Measurements from ENCODE around the gene TRHDE.

Gene TRHDE

GRCh38 chr12:72602581-72602980 is 330.4 kb downstream of the TRHDE start:
- no peak overlapping the region for H2AFZ ChIP-seq (ENCODE audit: low read depth, low read length)
- H3K27ac ChIP-seq (ENCODE audit: low read length), result no peak overlapping the region
- H3K79me2 ChIP-seq (ENCODE audit: low read length), result no peaks in the 10 kb centered on the region
- no peak overlapping the region for H3K9ac ChIP-seq (ENCODE audit: low read length)
- no peaks in the 10 kb centered on the region for H3K36me3 ChIP-seq (replicated peaks; ENCODE audit: low read depth, low read length)
- H3K4me3 ChIP-seq (ENCODE audit: low read length), result no peak overlapping the region
- no peak overlapping the region for H3K4me2 ChIP-seq (ENCODE audit: low read length)
- TF ChIP-seq CTCF (IDR thresholded peaks at IDR 0.05; ENCODE audit: low read depth, low read length) (no peak), EZH2phosphoT487 (IDR thresholded peaks at IDR 0.05; ENCODE audit: low read depth) (no peak)
- no peaks in the 10 kb centered on the region for H4K20me1 ChIP-seq (ENCODE audit: insufficient read depth, low read length)
- H3K9me3 ChIP-seq (ENCODE audit: insufficient read depth, low read length), result no peaks in the 10 kb centered on the region
- H3K27me3 ChIP-seq (ENCODE audit: low read depth, low read length), result no peaks in the 10 kb centered on the region
- no peaks in the 10 kb centered on the region for H3K4me1 ChIP-seq (ENCODE audit: low read length)

- Histone ChIP-seq H3K27me3 (ENCODE audit: low read depth, low read length) (no peaks in the 10 kb centered on the region), H3K27ac (ENCODE audit: low read length) (no peak overlapping the region), H3K9ac (ENCODE audit: low read length) (no peak overlapping the region), H4K20me1 (ENCODE audit: insufficient read depth, low read length) (no peaks in the 10 kb centered on the region), H3K4me2 (ENCODE audit: low read length) (no peak overlapping the region), H3K4me3 (ENCODE audit: low read length) (no peak overlapping the region), H3K4me1 (ENCODE audit: low read length) (no peaks in the 10 kb centered on the region), H3K9me3 (ENCODE audit: insufficient read depth, low read length) (no peaks in the 10 kb centered on the region), H3K36me3 (replicated peaks; ENCODE audit: low read depth, low read length) (no peaks in the 10 kb centered on the region), H3K79me2 (ENCODE audit: low read length) (no peaks in the 10 kb centered on the region), H2AFZ (ENCODE audit: low read depth, low read length) (no peak overlapping the region)
- TF ChIP-seq EZH2phosphoT487 (IDR thresholded peaks at IDR 0.05; ENCODE audit: low read depth), result no peak
These were observed 333.8 kb downstream of the TRHDE start for GRCh38 chr12:72605975-72606374.

GRCh38 chr12:72610342-72610741 is 338.2 kb downstream of the TRHDE start:
- no peak overlapping the region for H2AFZ ChIP-seq (ENCODE audit: low read depth, low read length)
- no peaks in the 10 kb centered on the region for H3K27me3 ChIP-seq (ENCODE audit: low read depth, low read length)
- no peak overlapping the region for H3K27ac ChIP-seq (ENCODE audit: low read length)
- H3K36me3 ChIP-seq (replicated peaks; ENCODE audit: low read depth, low read length), result no peaks in the 10 kb centered on the region
- H3K4me1 ChIP-seq (ENCODE audit: low read length), result no peaks in the 10 kb centered on the region
- H3K4me3 ChIP-seq (ENCODE audit: low read length), result no peak overlapping the region
- no peak overlapping the region for H3K4me2 ChIP-seq (ENCODE audit: low read length)
- H3K9ac ChIP-seq (ENCODE audit: low read length), result no peak overlapping the region
- H3K9me3 ChIP-seq (ENCODE audit: insufficient read depth, low read length), result no peaks in the 10 kb centered on the region
- TF ChIP-seq CTCF (IDR thresholded peaks at IDR 0.05; ENCODE audit: low read depth, low read length) (no peak), EZH2phosphoT487 (IDR thresholded peaks at IDR 0.05; ENCODE audit: low read depth) (no peak)
- no peaks in the 10 kb centered on the region for H3K79me2 ChIP-seq (ENCODE audit: low read length)
- no peaks in the 10 kb centered on the region for H4K20me1 ChIP-seq (ENCODE audit: insufficient read depth, low read length)

GRCh38 chr12:72610854-72611358 is 338.7 kb downstream of the TRHDE start:
- no peak overlapping the region for H3K4me3 ChIP-seq (ENCODE audit: low read length)

More at GRCh38 chr12:72610854-72611358, 338.7 kb downstream of the TRHDE start:
- Histone ChIP-seq H3K36me3 (replicated peaks; ENCODE audit: low read depth, low read length) (no peaks in the 10 kb centered on the region), H2AFZ (ENCODE audit: low read depth, low read length) (no peak overlapping the region), H3K9me3 (ENCODE audit: insufficient read depth, low read length) (no peaks in the 10 kb centered on the region), H3K27ac (ENCODE audit: low read length) (no peak overlapping the region), H3K9ac (ENCODE audit: low read length) (no peak overlapping the region), H4K20me1 (ENCODE audit: insufficient read depth, low read length) (no peaks in the 10 kb centered on the region), H3K79me2 (ENCODE audit: low read length) (no peaks in the 10 kb centered on the region), H3K4me1 (ENCODE audit: low read length) (no peaks in the 10 kb centered on the region), H3K4me2 (ENCODE audit: low read length) (no peak overlapping the region), H3K27me3 (ENCODE audit: low read depth, low read length) (no peaks in the 10 kb centered on the region)
- TF ChIP-seq CTCF (IDR thresholded peaks at IDR 0.05; ENCODE audit: low read depth, low read length), result no peak
- TF ChIP-seq EZH2phosphoT487 (IDR thresholded peaks at IDR 0.05; ENCODE audit: low read depth), result no peak
